Prostate gland (tissue), 2 donors: Measurements from ENCODE around the gene FOXC2. TPM values are rescaled to one million over a fixed set of nuclear protein-coding genes. Genes with fewer than 3 reads are reported as not detected.
A peak's percentile ranks its signal among the peaks of the same experiment; 100 is the strongest.

Source experiments
- DNase-seq: peaks from one replicate; pipeline ENCODE4 v3.0.0-alpha.2; 2019; ENCODE audit warnings: low spot score
- H3K27ac ChIP-seq, 2 donors: fragments of 200-600 bp; sonication (generic); 2 replicates each; pipeline ENCODE4 v1.5.1; 2017 to 2019
- H3K27me3 ChIP-seq: fragments of 200-600 bp; sonication (generic); replicated peaks from 2 replicates; pipeline ENCODE4 v1.5.1; 2019; ENCODE audit not compliant: insufficient read depth
- H3K36me3 ChIP-seq, 2 donors: fragments of 200-600 bp; sonication (generic); 1 replicate in 1 of 2; 2 replicates in 1 of 2; pipeline versions ENCODE4 v1.5.1 to v1.8.1; 2017 to 2019
- H3K4me1 ChIP-seq: fragments of 200-600 bp; sonication (generic); replicated peaks from 2 replicates; pipeline ENCODE4 v1.5.1; 2019
- H3K4me3 ChIP-seq, 2 donors: fragments of 200-600 bp; sonication (generic); 2 replicates each; pipeline ENCODE4 v1.5.1; 2017 to 2019
- H3K9me3 ChIP-seq: fragments of 200-600 bp; sonication (generic); 2 replicates; pipeline ENCODE4 v1.5.1; 2017
- CTCF ChIP-seq, 4 experiments: fragments of 200-600 bp in 2 of 4; fragments of 450-650 bp in 2 of 4; sonication (generic) in 2 of 4; IDR thresholded peaks; 1 replicate in 3 of 4; 2 replicates in 1 of 4; pipeline ENCODE4 v1.5.1; 2016 to 2019; ENCODE audit warnings: antibody characterized with exemption in 4 of 4, mild to moderate bottlenecking in 2 of 4, moderate library complexity in 2 of 4
- POLR2A ChIP-seq: fragments of 450-650 bp; IDR thresholded peaks from one replicate; pipeline ENCODE4 v1.6.1; 2016; ENCODE audit warnings: antibody characterized with exemption, mild to moderate bottlenecking
- POLR2AphosphoS5 ChIP-seq: sonication (generic); formaldehyde crosslinking; IDR thresholded peaks from one replicate; pipeline ENCODE4 v1.6.1; 2017; ENCODE audit warnings: antibody characterized with exemption
- WGBS: methylation state at CpG from one replicate; pipeline ENCODE4 v1.1.5; 2018; 5-methylcytosine and 5-hydroxymethylcytosine counted together
- intact Hi-C: fragments of 100-400 bp; cut with DNase I; formaldehyde crosslinking; loops from one replicate; pipeline ENCODE4 v1.14.2; 2022
- total RNA-seq, 2 donors: library from RNA; depleted of rRNA; stranded (reverse); fragments of >200 nt; gene quantifications; one replicate each; pipeline ENCODE4 v1.1.0, GENCODE V29; 2016

The FOXC2 gene
- total RNA-seq, 2 donors from 2014 or later = 0.41 to 6.5 TPM

DNA sequence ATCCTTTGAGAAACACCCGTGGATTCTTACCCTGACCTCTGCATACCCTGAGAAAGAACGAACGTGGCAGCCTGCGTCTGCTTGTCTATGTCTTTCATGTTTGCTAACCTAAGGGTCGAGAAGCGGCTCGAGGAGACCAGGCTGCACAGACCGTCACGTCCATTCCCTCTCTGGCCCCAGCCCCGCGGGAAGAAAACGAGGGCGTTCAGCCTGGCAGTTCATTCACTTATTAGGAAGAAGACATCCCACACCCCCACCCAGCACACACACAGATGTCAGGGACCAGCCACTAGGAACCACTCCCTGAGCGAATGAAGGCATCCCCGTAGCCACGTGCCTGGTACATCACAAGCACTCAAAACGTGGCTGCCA lies 10.9 kb upstream of the FOXC2 start:
- H3K36me3 ChIP-seq = peaks cover 0 to 5% of the 10 kb centered on the region in 2 donors
- no peaks in the 10 kb centered on the region for H3K4me1 ChIP-seq
- intact Hi-C loops = no loop called here
- H3K9me3 ChIP-seq = no peaks in the 10 kb centered on the region
- H3K27me3 ChIP-seq = no peaks in the 10 kb centered on the region
- 34% methylated on average over 17 of the region's 17 CpGs for WGBS
- DNase-seq = no peak
- TF ChIP-seq POLR2AphosphoS5 (no peak), POLR2A (no peak), CTCF (IDR thresholded peaks at IDR 0.05) (no peak)
- peak overlapping the region; percentile 79 to 87 for H3K4me3 ChIP-seq
- H3K27ac ChIP-seq = peak overlapping the region in 1 of 2 donors; percentile 80

GRCh38 chr16:86556576-86556975 lies 10.1 kb upstream of the FOXC2 start:
- no peaks in the 10 kb centered on the region for H3K27me3 ChIP-seq
- TF ChIP-seq POLR2AphosphoS5 = no peak
- no peak for TF ChIP-seq POLR2A
- TF ChIP-seq CTCF (IDR thresholded peaks at IDR 0.05) = no peak
- H3K4me3 ChIP-seq = no peak overlapping the region
- DNase-seq = no peak
- WGBS = 45% methylated on average over 5 of the region's 5 CpGs
- no peak overlapping the region for H3K27ac ChIP-seq
- H3K9me3 ChIP-seq = no peaks in the 10 kb centered on the region
- peaks cover 0 to 5% of the 10 kb centered on the region in 2 donors for H3K36me3 ChIP-seq
- no peaks in the 10 kb centered on the region for H3K4me1 ChIP-seq
- intact Hi-C loops = no loop called here

DNA sequence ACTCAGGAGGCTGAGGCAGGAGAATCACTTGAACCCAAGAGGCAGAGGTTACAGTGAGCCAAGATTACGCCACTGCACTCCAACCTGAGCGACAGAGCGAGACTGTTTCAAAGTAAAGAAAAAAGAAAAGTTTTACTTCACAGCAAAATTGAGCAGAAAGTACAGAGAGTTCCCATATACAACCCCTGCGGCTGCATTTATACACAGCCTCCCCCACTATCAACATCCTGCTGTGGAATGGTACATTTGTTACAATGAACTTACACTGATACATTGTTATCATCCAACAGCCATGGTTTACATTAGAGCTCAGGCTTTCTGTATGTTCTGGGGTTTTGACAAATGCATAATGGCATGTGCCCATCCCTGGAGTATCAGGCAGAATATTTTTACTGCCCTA lies 9.0 kb upstream of the FOXC2 start:
- Histone ChIP-seq H3K4me3 (no peak overlapping the region), H3K36me3 (no peaks in the 10 kb centered on the region), H3K27me3 (no peaks in the 10 kb centered on the region), H3K27ac (no peak overlapping the region), H3K4me1 (no peaks in the 10 kb centered on the region), H3K9me3 (no peaks in the 10 kb centered on the region)
- intact Hi-C loops = no loop called here
- 78% methylated on average over 4 of the region's 4 CpGs for WGBS
- no peak for TF ChIP-seq CTCF (IDR thresholded peaks at IDR 0.05)
- TF ChIP-seq POLR2A = no peak
- no peak for TF ChIP-seq POLR2AphosphoS5
- DNase-seq = no peak

- intact Hi-C loops = no loop called here
These were observed 8.1 kb upstream of the FOXC2 start for GRCh38 chr16:86558355-86559193.

More at GRCh38 chr16:86558355-86559193, 8.1 kb upstream of the FOXC2 start:
- H3K27ac ChIP-seq = no peak overlapping the region
- WGBS = 63% methylated on average over 28 of the region's 28 CpGs
- TF ChIP-seq POLR2A (no peak), CTCF (IDR thresholded peaks at IDR 0.05) (no peak), POLR2AphosphoS5 (no peak)
- H3K9me3 ChIP-seq = no peaks in the 10 kb centered on the region
- H3K4me1 ChIP-seq = no peaks in the 10 kb centered on the region
- no peaks in the 10 kb centered on the region for H3K27me3 ChIP-seq
- no peaks in the 10 kb centered on the region for H3K36me3 ChIP-seq
- DNase-seq = no peak
- no peak overlapping the region for H3K4me3 ChIP-seq
